Measurements from ENCODE around the gene LIMS2.
A peak's percentile ranks its signal among the peaks of the same experiment; 100 is the strongest.

LIMS2 gene

DNA sequence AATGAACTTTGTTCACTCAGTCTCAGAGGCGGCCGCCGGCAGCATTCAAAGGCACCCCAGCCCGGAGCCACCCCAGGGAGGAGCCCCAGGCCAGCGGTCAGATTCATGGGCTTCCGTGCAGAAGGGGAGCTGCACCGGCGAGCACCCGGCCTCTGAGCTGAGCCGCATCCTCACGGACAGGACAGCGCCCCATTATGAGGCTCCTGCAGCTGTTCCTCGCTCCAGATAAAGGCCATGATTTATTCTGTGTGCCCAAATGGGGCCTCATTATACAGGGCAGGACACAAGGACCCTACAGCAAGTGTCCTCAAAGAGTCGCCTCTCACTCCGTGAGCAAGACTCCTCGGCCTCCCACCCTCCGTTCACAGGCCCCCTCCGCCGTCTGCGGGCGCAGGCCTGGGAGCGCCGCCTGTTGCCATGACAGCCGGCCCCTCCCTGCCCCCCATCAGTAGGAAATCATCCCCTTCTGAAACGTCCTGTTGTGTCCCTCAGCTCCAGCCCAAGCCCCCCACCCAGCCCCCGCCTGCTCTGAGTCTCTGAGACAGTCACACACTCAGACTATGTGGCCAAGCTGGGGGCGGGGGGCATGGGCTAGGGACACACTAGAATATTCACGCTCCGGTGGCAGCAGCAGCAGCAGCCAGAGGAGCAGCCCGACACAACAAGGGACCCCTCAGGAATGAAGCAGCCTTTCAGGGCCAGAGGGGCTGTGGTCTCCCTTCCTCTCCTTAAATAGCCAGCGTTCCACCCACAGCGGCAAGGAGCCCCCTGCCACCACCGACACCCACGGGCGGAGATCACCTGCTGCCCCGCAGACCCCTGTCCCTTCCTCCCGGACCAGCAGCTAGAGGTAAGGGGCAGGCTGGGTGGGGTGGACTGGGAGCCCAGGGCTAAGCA lies 29.7 kb downstream of the LIMS2 start, which contains the start of gene GPR17:
GPR17 (plus strand) TSS at position 759 of the 897 bp plus-strand sequence. CDS start 4,583 bp downstream, outside the sequence.
- no peak for DNase-seq (ENCODE audit: low read depth in 2 of 2)

DNA sequence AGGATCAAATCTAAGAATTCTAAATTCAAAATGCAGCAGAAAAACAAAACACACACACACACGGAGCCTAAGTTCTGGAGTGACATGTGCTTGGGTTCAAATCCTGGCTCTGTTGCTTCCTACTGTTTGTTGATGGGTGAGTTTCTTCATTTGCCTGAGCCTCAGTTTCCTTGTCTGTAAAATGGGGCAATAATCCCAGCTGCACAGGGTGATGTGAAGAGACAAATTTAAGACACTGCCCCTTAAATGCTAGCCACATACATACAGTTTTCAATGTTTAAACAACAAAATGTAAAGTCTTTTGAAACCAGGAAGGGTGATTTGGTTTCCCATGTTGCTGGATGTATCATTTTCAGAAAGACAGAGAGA lies 30.3 kb downstream of the LIMS2 start:
- DNase-seq (ENCODE audit: low read depth in 2 of 2), result no peak

DNA sequence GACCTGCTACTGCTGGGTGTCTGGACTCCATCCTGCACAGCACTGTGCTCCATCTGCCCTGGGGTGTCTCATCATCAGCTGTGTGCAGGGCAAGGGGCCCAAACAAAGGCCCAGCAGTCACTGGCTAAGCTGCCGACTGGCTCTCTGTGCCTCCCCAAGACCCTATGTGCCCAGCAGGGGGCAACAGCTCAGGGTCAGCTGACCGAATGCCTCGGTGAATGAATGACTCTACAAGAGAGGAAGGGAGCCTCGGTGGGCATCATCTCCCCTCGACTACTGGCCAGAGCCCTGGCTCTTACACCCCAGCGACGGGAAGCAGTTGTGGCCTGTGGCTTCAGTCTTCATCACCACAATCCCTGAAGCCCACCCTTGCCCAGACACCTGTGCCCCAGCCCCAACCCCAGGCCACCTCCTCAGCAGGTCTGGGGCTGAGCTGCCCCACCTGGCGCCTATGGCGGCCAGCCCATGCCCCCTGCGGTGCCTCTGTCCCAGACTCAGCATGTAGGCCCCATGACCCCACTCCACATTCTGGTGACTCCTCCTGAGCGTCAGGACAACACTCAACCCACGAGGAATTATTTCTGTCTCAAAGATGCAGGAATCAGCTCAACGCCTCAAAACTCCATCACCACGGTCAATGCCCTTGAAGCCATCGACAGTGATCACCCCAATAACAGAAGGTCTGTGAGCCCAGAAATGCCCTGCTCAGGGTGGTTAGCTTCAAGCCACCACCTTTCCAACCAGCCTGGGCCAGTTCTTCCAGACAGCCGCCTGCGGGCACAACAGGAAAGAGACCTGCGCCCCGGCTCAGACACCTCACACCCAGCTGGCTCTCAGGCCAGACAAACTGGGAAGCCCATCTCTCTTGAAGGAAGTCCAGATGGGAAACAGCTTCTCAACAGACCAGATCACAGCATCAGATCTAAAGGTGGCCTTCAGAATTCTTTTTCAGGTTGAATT lies 31.0 kb downstream of the LIMS2 start:
- DNase-seq (ENCODE audit: low read depth in 2 of 2), result no peak

DNA sequence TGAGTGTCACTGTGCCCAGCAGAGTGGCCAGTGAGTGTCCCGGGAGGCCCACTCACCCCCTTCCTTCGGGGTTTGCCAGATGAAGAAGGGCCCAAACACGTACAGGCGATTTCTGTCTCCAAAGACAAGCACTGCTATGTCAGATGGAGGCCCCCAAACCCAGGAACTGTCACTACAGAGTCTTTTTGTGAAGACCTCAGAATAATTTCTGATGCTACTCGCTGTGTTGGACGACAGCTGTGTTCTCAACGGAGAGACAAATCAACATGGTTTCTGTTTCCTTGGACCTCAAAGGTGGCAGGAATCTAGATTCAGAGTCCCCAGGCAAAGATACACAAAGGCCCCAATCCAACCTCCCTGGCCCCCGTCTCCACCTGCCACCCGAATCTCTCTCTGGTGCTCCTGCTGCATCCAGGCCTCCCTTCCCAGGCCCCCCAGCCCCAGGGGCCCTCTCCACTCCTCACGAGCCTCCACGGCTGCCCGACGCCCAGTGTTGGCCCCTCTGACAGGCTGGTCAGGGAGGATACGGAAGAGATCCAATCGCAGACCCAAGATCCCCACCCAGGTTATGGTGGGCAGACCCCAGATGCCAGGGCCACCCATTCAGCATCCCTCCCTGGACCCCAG lies 31.8 kb downstream of the LIMS2 start:
- DNase-seq (ENCODE audit: low read depth in 2 of 2), result no peak

DNA sequence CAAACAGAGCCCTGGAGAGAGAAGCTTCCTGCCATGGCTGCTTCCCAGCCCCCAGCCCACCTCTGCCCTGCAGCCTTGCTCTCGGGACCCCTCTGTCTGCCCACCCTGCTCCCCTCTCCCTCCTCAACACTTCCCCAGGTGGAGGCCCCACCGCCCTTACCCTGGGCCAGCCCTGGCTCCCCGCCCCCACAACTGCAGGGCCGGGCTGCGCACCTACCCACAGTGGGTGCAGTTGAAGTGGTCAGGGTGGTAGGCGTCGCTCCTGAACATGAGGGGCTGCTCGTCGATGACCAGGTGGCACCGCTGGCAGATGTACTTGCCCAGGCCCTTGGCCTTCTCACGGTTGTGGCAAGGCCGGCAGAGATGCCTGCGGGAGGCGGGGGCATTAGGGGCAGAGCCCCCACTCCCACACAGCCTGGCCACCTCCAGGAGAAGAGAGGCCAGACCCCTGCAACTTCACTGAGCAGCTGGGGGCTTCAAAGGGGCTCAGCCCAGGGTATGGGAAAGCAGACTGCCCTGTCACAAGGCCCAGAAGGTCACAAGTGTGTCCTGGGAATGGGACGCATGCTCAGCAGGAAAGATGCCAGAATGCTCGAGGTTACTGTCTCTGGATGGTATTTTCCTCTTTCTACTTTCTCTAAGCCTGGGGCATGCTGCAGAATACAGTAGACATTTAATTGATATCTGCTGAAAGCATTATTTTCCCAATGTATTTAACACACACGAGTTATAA lies 32.5 kb downstream of the LIMS2 start:
- DNase-seq (ENCODE audit: low read depth in 2 of 2), result no peak

DNA sequence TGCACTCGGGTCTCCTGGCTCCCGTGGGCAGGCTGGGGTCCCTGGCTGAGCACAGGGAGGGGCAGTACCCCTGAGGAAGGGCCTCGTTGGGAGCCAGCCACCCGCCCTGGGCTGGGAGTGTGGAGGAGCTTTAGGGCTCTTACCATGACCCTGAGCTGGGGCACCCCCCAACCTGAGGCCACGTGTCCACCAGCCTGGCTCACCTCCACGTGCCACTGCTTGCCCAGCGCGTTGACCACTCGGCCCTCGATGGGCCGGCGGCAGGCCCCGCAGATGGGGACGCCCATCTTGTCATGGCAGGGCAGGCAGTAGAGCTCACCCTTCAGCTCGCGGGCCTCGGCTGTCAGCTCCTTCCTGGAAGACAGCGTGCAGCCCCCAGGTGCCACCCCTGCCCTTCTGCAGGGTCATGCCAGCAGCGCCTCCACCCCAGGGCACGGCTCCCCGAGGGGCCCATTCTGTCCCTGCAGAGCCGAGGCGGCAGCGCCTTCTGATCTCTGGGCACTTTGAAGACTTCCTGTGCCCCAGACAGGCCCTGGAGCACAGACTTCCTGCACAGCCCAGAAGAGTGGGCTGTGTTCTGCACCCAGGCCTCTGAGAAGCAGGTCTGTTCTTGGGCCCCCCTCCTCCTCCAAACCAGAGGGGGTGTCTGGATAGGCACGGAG lies 33.4 kb downstream of the LIMS2 start:
- no peak for DNase-seq (ENCODE audit: low read depth in 2 of 2)

DNA sequence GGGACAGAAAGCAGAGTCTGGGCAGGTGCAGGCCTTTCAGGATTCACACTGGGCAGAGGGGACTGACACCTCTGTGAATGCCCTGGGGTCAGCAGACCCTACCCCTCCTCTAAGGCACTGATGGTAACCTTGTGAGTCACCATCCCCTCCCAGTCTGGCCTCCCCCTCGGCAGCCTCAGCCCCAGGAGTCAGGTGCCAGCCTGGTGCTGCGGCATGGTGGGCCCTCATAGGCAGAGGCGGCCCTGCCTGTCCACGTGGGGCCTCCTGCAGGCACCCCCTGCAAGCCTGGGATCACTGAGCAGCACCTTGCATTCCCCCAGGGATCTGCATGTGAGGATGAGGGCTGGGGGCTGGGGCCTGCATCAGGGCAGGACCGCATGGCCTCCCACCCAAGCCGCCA lies 34.2 kb downstream of the LIMS2 start:
- no peak for DNase-seq (ENCODE audit: low read depth in 2 of 2)

DNA sequence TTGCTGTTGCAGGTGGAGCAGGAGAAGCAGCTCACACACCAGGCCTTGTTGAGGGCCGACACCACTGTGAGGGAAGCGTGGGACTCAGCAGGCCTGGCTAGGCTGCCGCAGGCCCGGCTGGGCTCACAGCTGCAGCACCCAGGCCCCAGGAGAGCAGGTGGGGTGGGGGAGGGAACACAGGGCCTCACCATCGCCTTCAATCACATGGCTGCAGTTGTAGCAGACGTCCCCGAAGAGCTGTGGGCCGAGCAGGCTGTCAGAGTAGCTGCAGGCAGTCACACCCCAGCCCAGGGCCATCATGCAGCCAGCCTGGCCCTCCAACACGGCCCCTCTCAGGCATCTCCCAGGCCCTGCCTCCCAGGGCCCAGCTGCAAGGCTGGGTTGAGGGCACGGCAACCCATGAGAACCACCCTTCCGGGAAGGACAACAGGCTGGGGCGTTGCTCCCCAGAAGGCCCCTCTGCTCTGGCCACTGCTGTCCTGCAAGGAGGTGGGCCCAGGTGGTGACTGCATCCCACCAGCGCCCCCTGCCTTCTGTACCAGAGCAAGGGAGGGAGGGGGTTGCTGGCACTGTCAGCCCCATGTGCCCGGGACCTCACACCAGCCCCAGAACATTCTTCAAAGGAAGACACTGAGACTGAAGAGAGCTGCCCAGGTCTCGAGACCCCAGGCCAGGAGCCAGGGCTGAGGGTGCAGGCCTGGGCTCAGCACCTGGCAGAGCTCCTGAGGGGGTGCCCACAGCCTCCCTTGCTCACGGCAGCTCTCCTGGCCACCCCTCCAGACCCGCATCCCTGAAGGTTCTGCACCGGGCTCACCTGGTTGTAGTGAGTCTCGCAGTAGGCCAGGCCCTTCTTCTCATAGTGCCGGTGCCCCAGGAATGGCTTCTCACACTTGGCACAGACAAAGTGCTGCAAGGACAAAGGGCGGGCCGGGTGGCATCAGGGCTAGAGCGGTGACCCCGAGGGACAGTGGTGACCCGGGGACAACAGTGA lies 35.0 kb downstream of the LIMS2 start:
- DNase-seq (ENCODE audit: low read depth in 2 of 2), result peak in 1 of 2 donors; percentile 15

DNA sequence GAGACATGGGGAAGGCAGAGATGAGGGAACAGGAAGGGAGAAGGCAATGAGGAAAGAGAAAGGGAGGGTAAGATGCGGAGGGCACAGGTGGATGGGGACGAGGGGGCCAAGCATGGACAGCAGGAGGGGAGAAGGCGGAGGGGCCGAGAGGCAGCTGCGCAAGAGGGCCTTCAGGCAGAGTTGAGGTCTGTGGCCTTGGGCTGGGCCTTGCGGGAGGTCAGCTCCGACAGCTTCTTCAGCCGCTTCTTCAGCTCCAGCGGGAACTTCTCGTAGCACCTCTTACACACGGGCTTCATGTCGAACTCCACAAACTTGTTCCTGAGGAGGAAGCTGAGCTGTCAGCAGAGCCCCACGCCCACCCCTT lies 36.2 kb downstream of the LIMS2 start:
- no peak for DNase-seq (ENCODE audit: low read depth in 2 of 2)

DNA sequence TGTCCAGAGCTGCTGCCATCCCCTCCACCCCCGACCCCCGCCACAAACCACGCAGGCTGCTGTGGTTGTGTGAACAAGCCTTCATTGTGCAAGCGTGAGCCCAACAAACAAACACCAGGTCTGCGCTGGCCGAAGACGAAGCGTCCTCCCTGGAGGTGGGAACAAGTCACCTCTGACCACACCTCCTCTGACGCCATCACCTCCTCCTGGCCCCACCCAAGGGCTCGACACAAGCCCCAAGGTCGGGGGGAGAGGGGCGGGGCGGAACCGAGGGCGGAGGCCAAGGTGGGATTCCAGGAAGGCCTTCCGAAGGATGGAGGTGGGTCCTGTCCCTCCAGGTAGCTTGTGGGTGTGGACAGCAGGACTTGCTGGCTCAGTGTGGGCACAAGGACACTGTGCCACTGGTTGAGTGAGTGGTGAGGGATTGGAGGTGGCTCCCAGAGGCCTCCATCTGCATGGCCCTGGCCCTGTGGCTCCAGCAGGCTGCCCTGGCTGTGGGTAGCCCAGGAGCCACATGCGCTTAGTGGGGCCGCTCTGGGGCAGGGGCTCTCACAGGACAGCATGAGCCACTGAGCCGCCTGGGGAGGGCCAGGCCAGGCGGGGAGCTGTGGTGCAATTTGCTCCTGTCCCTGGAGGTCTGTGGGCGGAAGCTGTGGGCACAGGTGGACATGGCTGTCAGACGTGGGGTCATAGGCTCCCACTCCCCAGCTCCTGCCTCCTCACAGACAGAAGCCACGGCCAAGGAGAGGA lies 36.8 kb downstream of the LIMS2 start:
- no peak for DNase-seq (ENCODE audit: low read depth in 2 of 2)

DNA sequence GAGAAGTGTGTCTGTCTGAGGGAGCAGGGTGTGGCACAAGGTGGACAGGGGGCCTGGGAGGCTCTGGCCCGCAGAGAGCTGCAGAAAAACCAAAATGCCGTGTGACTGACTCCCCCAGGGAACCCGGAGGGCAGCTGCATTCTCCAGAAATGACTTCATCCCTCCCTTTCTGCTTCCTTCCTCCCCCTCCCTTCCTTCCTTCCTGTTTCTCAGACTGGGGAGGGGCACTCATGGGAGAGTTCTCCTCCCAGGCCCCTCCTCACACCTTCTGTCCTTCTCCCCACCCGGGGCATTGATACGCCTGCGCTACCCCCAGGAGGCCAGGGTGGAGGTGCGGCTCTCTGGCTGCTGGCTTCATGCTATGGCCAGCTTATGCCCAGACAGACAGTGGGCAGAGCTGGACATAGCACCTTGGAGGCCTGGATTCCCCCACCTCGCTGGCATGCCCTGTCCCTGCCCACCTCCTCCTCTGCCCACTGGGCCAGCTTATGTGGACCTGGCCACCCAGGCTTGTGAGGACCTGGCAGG lies 37.5 kb downstream of the LIMS2 start:
- no peak for DNase-seq (ENCODE audit: low read depth in 2 of 2)

DNA sequence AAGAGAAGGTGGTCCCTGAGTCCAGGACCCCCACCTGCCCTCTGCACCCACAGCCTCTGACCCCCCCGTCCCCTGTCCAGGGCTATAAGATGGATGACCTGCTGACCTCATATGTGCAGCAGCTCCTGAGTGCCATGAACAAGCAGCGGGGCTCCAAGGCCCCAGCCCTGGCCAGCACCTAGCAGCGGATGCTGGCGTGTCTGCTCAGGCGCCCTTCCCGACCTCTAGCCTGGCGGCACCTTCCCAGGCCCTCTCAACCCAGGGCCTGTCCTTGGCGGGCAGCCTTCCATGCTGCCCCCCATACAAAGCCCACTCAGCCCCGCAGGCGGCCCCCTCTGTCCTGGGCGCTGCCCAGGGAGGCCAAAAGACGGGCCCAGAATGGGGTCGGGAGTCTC lies 38.1 kb downstream of the LIMS2 start:
- no peak for DNase-seq (ENCODE audit: low read depth in 2 of 2)

DNA sequence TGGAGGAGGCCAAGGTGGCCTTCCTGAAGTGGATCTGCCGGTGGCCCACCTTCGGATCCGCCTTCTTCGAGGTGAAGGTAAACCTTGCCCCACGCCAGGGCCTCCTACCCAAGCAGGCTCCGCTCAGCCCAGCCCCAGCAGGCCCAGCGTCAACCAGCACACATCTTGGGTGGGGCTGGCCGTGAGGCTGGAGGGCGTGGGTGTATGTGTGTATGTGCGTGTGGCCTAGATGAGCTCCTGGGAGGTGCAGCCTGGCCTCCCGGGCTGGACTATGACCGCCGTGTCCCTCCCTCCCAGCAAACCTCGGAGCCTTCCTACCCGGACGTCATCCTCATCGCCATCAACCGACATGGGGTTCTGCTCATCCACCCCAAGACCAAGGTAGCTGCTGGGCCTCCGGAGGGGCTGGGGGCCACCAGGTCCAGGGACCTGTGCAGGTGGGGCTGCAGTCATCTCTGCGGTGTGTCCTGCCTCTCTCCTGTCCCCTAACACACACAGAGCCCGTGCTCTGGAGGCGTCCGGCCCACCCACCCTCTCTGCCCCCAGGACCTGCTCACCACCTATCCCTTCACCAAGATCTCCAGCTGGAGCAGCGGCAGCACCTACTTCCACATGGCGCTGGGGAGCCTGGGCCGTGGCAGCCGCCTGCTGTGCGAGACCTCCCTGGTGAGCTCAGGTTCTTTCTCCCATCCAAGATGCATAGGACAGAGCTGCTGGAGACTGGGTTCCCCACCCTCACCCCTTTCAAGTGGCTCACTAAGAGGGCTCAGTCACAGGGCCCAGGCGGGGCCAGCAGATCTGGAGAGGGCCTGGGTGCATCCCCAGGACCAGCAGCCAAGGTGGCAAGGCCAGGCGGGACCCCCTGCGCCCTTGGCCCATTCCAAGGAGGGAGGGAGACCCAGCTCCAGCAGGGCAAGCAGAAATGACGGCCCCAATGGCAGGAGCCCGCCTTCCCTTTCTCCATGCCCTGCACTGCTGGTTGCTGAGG lies 38.8 kb downstream of the LIMS2 start:
- DNase-seq (ENCODE audit: low read depth in 2 of 2), result no peak

DNA sequence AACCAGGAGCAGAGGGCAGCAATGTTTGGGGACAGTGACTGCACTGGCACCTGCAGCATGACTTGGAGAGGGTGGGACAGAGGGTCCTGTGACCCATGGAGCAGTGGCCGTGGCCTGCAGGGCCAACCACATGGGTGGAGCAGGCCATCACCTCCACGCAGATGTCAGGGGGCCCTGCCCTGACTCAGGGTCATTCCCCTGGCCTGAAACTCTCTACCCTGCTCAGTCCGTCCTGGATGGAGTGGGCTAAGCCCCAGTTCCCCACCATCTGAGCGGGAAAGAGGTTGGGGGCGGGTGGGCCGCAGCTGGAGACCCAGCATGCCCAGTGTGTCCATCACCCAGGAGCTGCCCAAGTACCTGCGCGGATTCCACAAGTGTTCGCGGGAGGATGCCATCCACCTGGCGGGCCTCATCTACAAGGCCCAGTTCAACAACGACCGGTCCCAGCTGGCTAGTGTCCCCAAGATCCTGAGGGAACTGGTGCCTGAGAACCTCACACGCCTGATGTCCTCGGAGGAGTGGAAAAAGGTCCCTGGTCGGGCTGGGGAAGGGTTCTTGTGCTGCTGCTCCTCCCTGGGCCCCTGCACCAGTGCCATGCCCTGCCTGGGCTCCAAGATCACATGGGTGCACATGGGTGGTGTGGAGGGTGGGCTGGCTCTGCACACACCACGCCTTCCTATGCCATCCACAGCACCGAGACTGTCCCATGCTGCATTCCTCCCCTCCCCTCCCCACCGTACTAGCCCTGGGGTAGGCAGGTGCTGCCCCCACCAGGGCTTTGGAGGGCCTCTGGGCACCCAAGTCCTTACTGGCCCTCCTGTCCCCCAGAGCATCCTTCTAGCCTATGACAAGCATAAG lies 39.7 kb downstream of the LIMS2 start:
- DNase-seq (ENCODE audit: low read depth in 2 of 2), result no peak

DNA sequence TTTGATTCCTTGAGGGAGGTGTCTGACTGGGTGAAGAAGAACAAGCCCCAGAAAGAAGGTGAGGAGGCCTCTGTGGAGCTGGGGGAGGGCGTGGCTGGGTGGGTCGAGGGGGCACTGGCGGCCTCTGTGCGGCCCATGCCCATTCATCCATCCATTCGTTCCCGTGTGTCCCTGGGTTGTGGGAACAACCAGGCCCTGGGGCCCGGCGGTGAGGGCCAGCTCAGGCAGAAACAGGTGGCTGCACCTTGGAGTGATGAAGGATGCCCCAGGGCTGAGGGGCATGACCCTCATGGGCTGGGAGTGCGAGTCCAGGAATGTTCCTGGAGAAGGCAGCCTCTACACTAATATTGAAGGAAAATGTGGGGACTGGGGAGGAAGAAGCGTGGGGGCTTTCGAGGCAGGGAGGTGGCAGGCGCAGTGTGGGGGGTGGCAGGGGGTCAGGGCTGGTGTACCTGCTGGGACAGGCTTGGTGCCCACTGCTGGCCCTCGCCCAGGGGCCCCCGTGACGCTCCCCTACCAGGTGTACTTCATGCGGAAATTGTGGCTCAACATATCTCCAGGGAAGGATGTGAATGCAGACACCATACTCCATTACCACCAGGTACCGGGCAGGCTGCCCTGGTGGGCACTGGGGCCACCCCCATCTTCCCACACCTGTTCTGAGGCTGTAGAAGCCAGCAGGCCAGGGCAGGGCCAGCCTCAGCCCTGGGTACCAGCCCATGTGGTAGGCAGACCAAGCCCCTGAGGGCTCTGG lies 40.5 kb downstream of the LIMS2 start:
- no peak for DNase-seq (ENCODE audit: low read depth in 2 of 2)

Measured in stimulated activated CD8-positive, alpha-beta memory T cell treated with anti-CD3 and anti-CD28 coated beads, Interleukin-2, amount 100 ng/mL, for 48 hours (primary cell).